ENCODE results near the gene ING2.
"Not testable (repeated sequence)": the region's sequence is repeated elsewhere in the genome, so short reads cannot be mapped to it uniquely, and the experiment has no call there.

Gene ING2

DNA sequence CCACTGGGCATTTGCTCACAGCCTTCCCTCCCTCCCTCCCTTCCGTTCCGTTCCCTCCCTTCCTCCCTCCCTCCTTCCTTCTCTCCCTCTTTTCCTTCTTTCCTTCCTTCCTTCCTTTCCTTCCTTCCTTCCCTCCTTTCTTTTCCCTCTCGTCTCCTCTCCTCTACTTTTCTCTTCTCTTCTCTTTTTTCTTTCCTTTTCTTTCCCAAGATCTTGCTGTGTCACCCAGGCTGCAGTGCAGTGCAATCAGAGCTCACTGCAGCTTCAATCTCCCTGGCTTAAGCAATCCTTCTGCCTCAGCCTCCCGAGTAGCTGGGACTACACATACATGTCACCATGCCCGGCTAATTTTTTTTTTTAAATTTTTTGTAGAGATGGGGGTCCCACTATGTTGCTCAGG, 26.7 kb upstream of the ING2 start:
- no peak for TF ChIP-seq FOXM1 (IDR thresholded peaks at IDR 0.05; ENCODE audit: borderline replicate concordance)
- no peak for TF ChIP-seq L3MBTL2 (conservative IDR thresholded peaks at IDR 0.05)
- TF ChIP-seq ELF4 (IDR thresholded peaks at IDR 0.05), result no peak
- ChIA-PET CTCF (interaction anchor here (0.6 to 0.9 kb wide), 4 partner anchors 17 to 622 kb away, joined by 3 to 7 read pairs (median 3); no protein-coding TSS in a partner anchor), POLR2A (interaction anchor here (1.0 to 1.6 kb wide), 2 partner anchors 26 to 34 kb away, joined by 4 to 5 read pairs; no protein-coding TSS in a partner anchor)
- no peak for DNase-seq (ENCODE audit: extremely low spot score)

DNA sequence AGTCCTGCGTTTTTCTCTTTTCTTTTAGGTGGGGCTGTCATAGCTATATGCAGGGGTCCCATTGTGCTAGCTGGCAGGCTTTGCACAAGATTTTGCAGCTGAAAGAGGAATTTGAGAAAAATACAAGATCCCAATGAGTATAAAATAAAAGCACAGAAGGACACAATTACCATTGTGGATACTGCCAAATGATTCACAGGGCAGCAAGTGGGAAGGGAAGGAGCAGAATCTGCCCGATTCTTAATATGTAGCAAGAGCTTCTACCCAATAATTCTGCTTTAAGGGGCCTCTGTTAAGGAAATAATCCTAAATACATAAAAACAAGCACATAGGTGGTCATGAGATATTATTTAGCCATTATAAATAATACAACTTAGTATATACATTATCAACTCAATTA, 25.9 kb upstream of the ING2 start:
- POLR2A ChIA-PET, result interaction anchor here (1.6 kb wide), 1 partner anchor 25 kb away, joined by 4 read pairs; no protein-coding TSS in a partner anchor
- CTCF ChIA-PET, result interaction anchor here (0.6 to 0.9 kb wide), 2 partner anchors 327 to 621 kb away, joined by 3 to 4 read pairs; no protein-coding TSS in a partner anchor
- TF ChIP-seq ARNT (IDR thresholded peaks at IDR 0.05), result no peak
- TF ChIP-seq L3MBTL2 (conservative IDR thresholded peaks at IDR 0.05), result no peak
- DNase-seq (ENCODE audit: extremely low spot score), result no peak

DNA sequence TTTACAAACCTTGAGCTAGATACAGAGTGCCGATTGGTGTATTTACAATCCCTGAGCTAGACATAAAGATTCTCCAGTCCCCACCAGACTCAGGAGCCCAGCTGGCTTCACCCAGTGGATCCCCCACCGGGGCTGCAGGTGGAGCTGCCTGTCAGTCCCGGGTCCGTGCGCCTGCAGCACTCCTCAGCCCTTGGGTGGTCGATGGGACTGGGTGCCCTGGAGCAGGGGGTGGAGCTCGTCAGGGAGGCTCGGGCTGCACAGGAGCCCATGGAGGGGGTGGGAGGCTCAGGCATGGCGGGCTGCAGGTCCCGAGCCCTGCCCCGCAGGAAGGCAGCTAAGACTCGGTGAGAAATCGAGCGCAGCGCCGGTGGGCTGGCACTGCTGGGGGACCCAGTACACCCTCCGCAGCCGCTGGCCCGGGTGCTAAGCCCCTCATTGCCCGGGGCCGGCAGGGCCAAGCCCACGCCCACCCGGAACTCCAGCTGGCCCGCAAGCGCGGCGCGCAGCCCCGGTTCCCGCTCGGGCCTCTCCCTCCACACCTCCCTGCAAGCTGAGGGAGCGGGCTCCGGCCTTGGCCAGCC, 22.3 kb upstream of the ING2 start:
- POLR2A ChIA-PET, result interaction anchor here (1.1 to 1.6 kb wide), 2 partner anchors 21 to 22 kb away, joined by 3 read pairs; partner anchors contain the start of gene ING2
- DNase-seq (ENCODE audit: extremely low spot score), result not testable (repeated sequence)

DNA sequence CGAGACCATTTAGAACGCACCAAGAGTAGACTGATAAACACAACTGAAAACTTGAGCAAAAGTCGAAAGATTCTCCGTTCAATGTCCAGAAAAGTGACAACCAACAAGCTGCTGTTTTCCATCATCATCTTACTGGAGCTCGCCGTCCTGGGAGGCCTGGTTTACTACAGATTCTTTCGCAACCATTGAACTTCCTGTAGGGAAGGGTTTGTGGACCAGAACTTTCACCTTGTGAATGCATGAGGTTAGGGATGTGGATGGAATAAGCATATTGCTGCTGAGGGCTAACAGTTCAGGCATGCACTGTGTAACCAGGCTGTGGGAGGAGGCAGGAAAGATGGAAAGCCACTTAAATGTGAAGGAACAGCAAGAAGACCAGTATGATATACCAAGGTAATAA, 20.9 kb upstream of the ING2 start:
- ChIA-PET CTCF (no interaction called here), POLR2A (no interaction called here)
- TF ChIP-seq TARDBP (IDR thresholded peaks at IDR 0.05) (no peak), CTBP1 (IDR thresholded peaks at IDR 0.05; ENCODE audit: borderline replicate concordance) (no peak), L3MBTL2 (conservative IDR thresholded peaks at IDR 0.05) (no peak), FOXK2 (IDR thresholded peaks at IDR 0.05) (no peak), NFRKB (IDR thresholded peaks at IDR 0.05) (no peak), BHLHE40 (IDR thresholded peaks at IDR 0.05; ENCODE audit: borderline replicate concordance) (no peak), ELF4 (IDR thresholded peaks at IDR 0.05) (no peak), ARNT (IDR thresholded peaks at IDR 0.05) (no peak), LEF1 (IDR thresholded peaks at IDR 0.05; ENCODE audit: borderline replicate concordance) (no peak)
- TF ChIP-seq, protein P1, sequence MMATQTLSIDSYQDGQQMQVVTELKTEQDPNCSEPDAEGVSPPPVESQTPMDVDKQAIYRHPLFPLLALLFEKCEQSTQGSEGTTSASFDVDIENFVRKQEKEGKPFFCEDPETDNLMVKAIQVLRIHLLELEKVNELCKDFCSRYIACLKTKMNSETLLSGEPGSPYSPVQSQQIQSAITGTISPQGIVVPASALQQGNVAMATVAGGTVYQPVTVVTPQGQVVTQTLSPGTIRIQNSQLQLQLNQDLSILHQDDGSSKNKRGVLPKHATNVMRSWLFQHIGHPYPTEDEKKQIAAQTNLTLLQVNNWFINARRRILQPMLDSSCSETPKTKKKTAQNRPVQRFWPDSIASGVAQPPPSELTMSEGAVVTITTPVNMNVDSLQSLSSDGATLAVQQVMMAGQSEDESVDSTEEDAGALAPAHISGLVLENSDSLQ (IDR thresholded peaks at IDR 0.05), result no peak
- no peak for DNase-seq (ENCODE audit: extremely low spot score)

More for the DNA sequence above, 22.3 kb upstream of the ING2 start:
- CTCF ChIA-PET, result interaction anchor here (0.6 kb wide), 1 partner anchor 226 kb away, joined by 5 read pairs; no protein-coding TSS in a partner anchor

DNA sequence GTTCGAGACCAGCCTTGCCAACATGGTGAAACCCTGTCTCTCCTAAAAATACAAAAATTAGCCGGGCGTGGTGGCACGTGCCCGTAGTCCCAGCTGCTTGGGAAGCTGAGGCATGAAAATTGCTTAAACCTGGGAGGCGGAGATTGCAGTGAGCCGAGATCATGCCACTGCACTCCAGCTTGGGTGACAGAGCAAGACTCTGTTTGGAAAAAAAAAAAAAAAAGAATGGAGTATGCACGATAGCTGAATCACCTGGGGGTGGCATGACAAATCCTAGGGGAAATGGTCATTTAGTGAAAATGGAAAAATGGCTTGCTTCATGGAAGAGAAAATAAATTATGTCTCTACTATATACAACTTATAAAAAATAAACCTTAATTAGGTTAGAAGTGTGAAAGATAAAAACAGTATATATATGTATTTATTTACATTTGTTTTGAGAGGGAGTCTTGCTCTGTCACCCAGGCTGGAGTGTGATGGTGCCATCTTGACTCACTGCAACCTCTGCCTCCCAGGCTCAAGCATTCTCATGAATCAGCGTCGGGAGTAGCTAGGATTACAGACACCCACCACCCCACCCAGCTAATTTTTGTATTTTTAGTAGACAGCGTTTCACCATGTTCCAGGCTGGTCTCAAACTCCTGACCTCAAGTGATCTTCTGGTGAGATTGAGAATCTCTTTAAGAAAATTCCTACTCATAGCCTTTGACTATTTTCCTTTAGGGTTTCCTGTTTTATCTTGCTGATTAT, 19.3 kb upstream of the ING2 start:
- no peak for DNase-seq (ENCODE audit: extremely low spot score)
- ChIA-PET POLR2A (interaction anchor here (1.0 kb wide), 1 partner anchor 18 kb away, joined by 3 read pairs; no protein-coding TSS in a partner anchor), CTCF (interaction anchor here (1.1 kb wide), 1 partner anchor 55 kb away, joined by 9 read pairs; no protein-coding TSS in a partner anchor)
- TF ChIP-seq NFRKB (IDR thresholded peaks at IDR 0.05) (no peak), FOXM1 (IDR thresholded peaks at IDR 0.05; ENCODE audit: borderline replicate concordance) (no peak), L3MBTL2 (conservative IDR thresholded peaks at IDR 0.05) (no peak), ARNT (IDR thresholded peaks at IDR 0.05) (no peak), LEF1 (IDR thresholded peaks at IDR 0.05; ENCODE audit: borderline replicate concordance) (no peak), SP1 (IDR thresholded peaks at IDR 0.05) (no peak), ZNF384 (IDR thresholded peaks at IDR 0.05) (no peak), FOXK2 (IDR thresholded peaks at IDR 0.05) (no peak), CTBP1 (IDR thresholded peaks at IDR 0.05; ENCODE audit: borderline replicate concordance) (no peak), TARDBP (IDR thresholded peaks at IDR 0.05) (no peak), SUZ12 (IDR thresholded peaks at IDR 0.05) (no peak)
- TF ChIP-seq, protein P1 (IDR thresholded peaks at IDR 0.05), result no peak

DNA sequence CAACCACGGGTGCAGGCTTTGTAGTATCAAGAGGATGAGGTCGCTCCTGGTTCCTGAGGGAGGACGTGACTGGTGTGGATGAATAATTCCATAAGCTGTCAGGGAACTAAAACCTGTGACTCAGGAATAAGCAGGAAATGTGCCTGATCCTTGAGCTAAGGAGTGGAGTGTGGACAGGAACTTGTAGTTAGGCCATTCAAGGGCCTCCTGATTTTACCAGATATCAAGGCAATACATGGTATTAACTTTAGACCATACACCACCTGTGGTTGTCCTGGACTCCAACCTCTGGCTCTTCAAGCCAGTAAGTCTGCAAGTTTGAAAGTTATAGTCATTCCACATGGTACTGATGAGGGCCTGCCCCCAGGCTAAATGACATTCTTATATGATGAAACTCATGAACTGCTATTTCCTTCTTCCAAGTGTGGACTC, 12.1 kb upstream of the ING2 start:
- ChIA-PET POLR2A (no interaction called here), CTCF (no interaction called here)

DNA sequence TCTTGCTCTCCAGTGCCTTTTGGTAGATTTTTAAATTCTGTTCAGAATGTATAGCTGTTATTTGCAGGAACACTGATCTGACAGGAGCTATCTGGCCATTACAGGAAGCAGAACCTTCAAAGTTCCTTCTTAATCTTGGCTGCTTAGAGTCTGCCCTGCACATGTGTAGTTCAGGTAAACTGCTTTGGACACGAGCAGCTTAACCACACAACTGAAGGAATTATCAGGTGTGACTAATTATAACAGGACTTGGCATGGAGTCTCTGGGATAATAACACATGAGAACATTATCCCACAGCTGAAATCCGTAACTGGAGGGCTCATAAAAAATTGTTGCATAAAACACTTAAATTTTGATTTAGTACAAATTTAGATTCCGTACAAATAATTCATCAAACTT, 11.6 kb upstream of the ING2 start:
- DNase-seq (ENCODE audit: extremely low spot score), result no peak
- CTCF ChIA-PET, result no interaction called here
- POLR2A ChIA-PET, result no interaction called here
- TF ChIP-seq CTBP1 (IDR thresholded peaks at IDR 0.05; ENCODE audit: borderline replicate concordance), result no peak
- TF ChIP-seq ARNT (IDR thresholded peaks at IDR 0.05), result no peak
- no peak for TF ChIP-seq TARDBP (IDR thresholded peaks at IDR 0.05)
- TF ChIP-seq, protein P1 (IDR thresholded peaks at IDR 0.05), result no peak
- no peak for TF ChIP-seq ZNF384 (IDR thresholded peaks at IDR 0.05)
- TF ChIP-seq SUZ12 (IDR thresholded peaks at IDR 0.05), result no peak

More for the DNA sequence above, 12.1 kb upstream of the ING2 start:
- no peak for DNase-seq (ENCODE audit: extremely low spot score)
- TF ChIP-seq SUZ12 (IDR thresholded peaks at IDR 0.05) (no peak), HDGF (IDR thresholded peaks at IDR 0.05; ENCODE audit: borderline replicate concordance) (no peak), LEF1 (IDR thresholded peaks at IDR 0.05; ENCODE audit: borderline replicate concordance) (no peak)

Measured in HEK293T (cell line).